ENCODE data around the gene IL23A.

GRCh38 chr12:56338308-56339157 is at the start of gene IL23A:
- no peak for TF ChIP-seq CTCF (conservative IDR thresholded peaks at IDR 0.05; ENCODE audit: low read length)
- no peak for TF ChIP-seq EZH2phosphoT487 (IDR thresholded peaks at IDR 0.05; ENCODE audit: borderline replicate concordance, low read depth, low read length)

All from OCI-LY7 (cell line).